ENCODE data around the gene LPCAT4.

The LPCAT4 gene

GRCh38 chr15:34361278-34361677 lies 5.7 kb downstream of the LPCAT4 start:
- Histone ChIP-seq H2AFZ (ENCODE audit: low read length) (no peak overlapping the region), H3K4me3 (ENCODE audit: low read length, poor library complexity, severe bottlenecking) (no peak overlapping the region), H3K79me2 (ENCODE audit: insufficient read depth, low read length) (peaks cover 27% of the 10 kb centered on the region), H3F3A (ENCODE audit: low read depth) (no peaks in the 10 kb centered on the region), H3K9me3 (ENCODE audit: insufficient read depth, low read depth, low read length) (no peaks in the 10 kb centered on the region), H3K36me3 (ENCODE audit: insufficient read depth, low read length) (peaks cover 29% of the 10 kb centered on the region; the same call in 1 of the 2 replicates), H4K20me1 (ENCODE audit: insufficient read depth, low read length, poor library complexity, severe bottlenecking) (peaks cover 16% of the 10 kb centered on the region), H3K27me3 (ENCODE audit: insufficient read depth, low read length, poor library complexity, severe bottlenecking) (no peaks in the 10 kb centered on the region), H3K9ac (ENCODE audit: low read depth, low read length, poor library complexity, severe bottlenecking) (no peak overlapping the region), H3K4me2 (ENCODE audit: low read depth, low read length, poor library complexity, severe bottlenecking) (no peak overlapping the region), H3K4me1 (ENCODE audit: insufficient read depth, low read length, poor library complexity, severe bottlenecking) (peaks cover 31% of the 10 kb centered on the region), H3K9me2 (replicated peaks; ENCODE audit: low read depth, low read length) (no peaks in the 10 kb centered on the region)
- TF ChIP-seq CTCF (conservative IDR thresholded peaks at IDR 0.05; ENCODE audit: low read length): no peak
- no peak for TF ChIP-seq EZH2phosphoT487 (IDR thresholded peaks at IDR 0.05; ENCODE audit: borderline replicate concordance)

GRCh38 chr15:34360298-34360697 lies 6.7 kb downstream of the LPCAT4 start:
- H3K4me3 ChIP-seq (ENCODE audit: low read length, poor library complexity, severe bottlenecking): no peak overlapping the region
- peaks cover 29% of the 10 kb centered on the region; the same call in 1 of the 2 replicates for H3K36me3 ChIP-seq (ENCODE audit: insufficient read depth, low read length)
- H3K9me3 ChIP-seq (ENCODE audit: insufficient read depth, low read depth, low read length): no peaks in the 10 kb centered on the region
- no peak overlapping the region for H3K4me2 ChIP-seq (ENCODE audit: low read depth, low read length, poor library complexity, severe bottlenecking)
- H3F3A ChIP-seq (ENCODE audit: low read depth): no peaks in the 10 kb centered on the region
- no peak overlapping the region for H3K9ac ChIP-seq (ENCODE audit: low read depth, low read length, poor library complexity, severe bottlenecking)
- no peaks in the 10 kb centered on the region for H3K27me3 ChIP-seq (ENCODE audit: insufficient read depth, low read length, poor library complexity, severe bottlenecking)
- H4K20me1 ChIP-seq (ENCODE audit: insufficient read depth, low read length, poor library complexity, severe bottlenecking): peaks cover 6% of the 10 kb centered on the region
- no peak overlapping the region for H2AFZ ChIP-seq (ENCODE audit: low read length)
- TF ChIP-seq CTCF (conservative IDR thresholded peaks at IDR 0.05; ENCODE audit: low read length): no peak
- no peak for TF ChIP-seq EZH2phosphoT487 (IDR thresholded peaks at IDR 0.05; ENCODE audit: borderline replicate concordance)
- peaks cover 17% of the 10 kb centered on the region for H3K79me2 ChIP-seq (ENCODE audit: insufficient read depth, low read length)
- H3K4me1 ChIP-seq (ENCODE audit: insufficient read depth, low read length, poor library complexity, severe bottlenecking): peaks cover 23% of the 10 kb centered on the region
- H3K9me2 ChIP-seq (replicated peaks; ENCODE audit: low read depth, low read length): no peaks in the 10 kb centered on the region

- TF ChIP-seq CTCF (conservative IDR thresholded peaks at IDR 0.05; ENCODE audit: low read length) (no peak), EZH2phosphoT487 (IDR thresholded peaks at IDR 0.05; ENCODE audit: borderline replicate concordance) (no peak)
- no peaks in the 10 kb centered on the region for H3K27me3 ChIP-seq (ENCODE audit: insufficient read depth, low read length, poor library complexity, severe bottlenecking)
- H2AFZ ChIP-seq (ENCODE audit: low read length): no peak overlapping the region
- H3K9me2 ChIP-seq (replicated peaks; ENCODE audit: low read depth, low read length): no peaks in the 10 kb centered on the region
- H4K20me1 ChIP-seq (ENCODE audit: insufficient read depth, low read length, poor library complexity, severe bottlenecking): no peaks in the 10 kb centered on the region
- H3K9ac ChIP-seq (ENCODE audit: low read depth, low read length, poor library complexity, severe bottlenecking): no peak overlapping the region
- no peaks in the 10 kb centered on the region for H3K9me3 ChIP-seq (ENCODE audit: insufficient read depth, low read depth, low read length)
- peaks cover 15% of the 10 kb centered on the region for H3K4me1 ChIP-seq (ENCODE audit: insufficient read depth, low read length, poor library complexity, severe bottlenecking)
- peaks cover 29% of the 10 kb centered on the region; the same call in 1 of the 2 replicates for H3K36me3 ChIP-seq (ENCODE audit: insufficient read depth, low read length)
- H3K79me2 ChIP-seq (ENCODE audit: insufficient read depth, low read length): peaks cover 9% of the 10 kb centered on the region; the same call in 1 of the 2 replicates
- H3K4me3 ChIP-seq (ENCODE audit: low read length, poor library complexity, severe bottlenecking): no peak overlapping the region
- no peaks in the 10 kb centered on the region for H3F3A ChIP-seq (ENCODE audit: low read depth)
- H3K4me2 ChIP-seq (ENCODE audit: low read depth, low read length, poor library complexity, severe bottlenecking): no peak overlapping the region
Measured at GRCh38 chr15:34359416-34359815, 7.6 kb downstream of the LPCAT4 start.

Measured in Loucy (cell line).